NCI-H1417 (cell line): ENCODE results near the gene NOSTRIN.
"Not testable (repeated sequence)": the region's sequence is repeated elsewhere in the genome, so short reads cannot be mapped to it uniquely, and the experiment has no call there.

Experiments used
- DNase-seq, 3 experiments: peaks; one replicate each; lab custom pipeline; 2025; lab: John Stamatoyannopoulos, UW

NOSTRIN gene

DNA sequence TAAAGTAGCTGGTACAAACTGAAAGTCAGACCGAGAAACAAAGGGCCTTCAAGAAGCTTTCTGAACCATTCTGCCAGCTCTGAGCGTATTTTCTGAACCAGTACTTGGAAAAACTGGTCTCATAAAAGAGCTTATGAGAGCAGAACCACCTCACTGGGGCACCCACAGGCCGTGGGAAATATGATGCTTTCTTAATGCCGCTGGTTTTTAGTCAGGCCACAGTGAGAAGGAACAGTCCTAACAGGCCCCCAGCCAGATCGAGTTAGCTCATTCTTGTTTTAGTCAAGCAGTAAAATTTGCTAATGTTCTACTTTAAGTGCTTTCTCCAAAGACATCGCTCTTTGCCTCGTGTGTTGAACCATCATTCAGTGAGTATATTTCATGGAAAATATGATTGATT is 12.7 kb upstream of the NOSTRIN start:
- no peak for DNase-seq

DNA sequence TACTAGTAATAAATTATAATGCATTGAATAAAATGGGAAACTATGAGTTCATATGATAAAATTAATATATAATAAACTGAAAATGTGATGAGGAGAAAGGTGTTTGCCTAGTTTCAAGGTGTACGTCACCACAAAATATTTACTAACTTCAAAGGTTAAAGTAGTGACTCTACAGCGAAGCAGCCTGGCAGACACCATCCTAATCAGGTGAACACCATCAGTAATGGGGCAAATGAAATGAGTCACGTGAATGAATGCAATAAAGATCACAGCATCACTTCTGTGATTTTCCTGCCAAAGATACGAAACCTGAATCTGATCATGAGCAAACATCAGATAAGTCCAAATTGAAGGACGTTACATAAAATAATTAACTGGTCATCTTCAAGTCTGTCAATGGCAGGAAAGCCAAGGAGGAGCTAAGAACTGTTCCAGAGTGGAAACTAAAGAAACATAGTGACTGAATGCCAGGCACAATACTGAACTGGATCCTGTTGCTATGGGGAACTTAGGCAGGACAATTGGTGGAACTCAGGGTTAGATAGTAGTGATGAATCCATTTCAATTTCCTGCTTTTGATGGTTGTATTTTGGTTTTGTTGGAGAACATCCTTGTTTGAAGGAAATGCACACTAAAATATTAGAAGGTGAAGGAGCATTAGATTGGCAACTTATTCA is 12.1 kb upstream of the NOSTRIN start:
- DNase-seq, result no peak

DNA sequence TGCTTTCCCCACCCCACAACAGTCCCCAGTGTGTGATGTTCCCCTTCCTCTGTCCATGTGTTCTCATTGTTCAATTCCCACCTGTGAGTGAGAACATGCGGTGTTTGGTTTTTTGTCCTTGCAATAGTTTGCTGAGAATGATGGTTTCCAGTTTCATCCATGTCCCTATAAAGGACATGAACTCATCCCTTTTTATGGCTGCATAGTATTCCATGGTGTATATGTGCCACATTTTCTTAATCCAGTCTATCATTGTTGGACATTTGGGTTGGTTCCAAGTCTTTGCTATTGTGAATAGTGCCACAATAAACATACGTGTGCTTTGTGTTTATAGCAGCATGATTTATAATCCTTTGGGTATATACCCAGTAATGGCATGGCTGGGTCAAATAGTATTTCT is 11.3 kb upstream of the NOSTRIN start:
- not testable (repeated sequence) for DNase-seq

DNA sequence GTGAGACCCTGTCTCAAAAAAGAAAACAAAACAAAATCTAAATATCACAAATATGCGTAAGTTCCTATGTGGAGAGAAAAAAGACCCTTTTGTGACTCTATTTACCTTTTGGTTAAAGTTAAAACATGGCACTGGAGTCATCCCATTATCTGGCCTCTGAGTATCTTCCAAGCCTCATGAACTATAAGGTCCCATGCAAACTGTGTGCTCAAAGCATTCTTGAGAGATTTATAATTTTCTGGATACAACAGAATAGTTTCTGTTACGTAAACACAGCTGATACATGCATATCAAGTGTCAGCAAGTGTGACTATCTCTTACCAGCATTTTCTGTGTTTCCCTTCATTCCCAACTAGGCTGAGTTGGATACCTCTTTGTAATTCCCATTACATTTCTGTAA is 8.8 kb upstream of the NOSTRIN start:
- no peak for DNase-seq

DNA sequence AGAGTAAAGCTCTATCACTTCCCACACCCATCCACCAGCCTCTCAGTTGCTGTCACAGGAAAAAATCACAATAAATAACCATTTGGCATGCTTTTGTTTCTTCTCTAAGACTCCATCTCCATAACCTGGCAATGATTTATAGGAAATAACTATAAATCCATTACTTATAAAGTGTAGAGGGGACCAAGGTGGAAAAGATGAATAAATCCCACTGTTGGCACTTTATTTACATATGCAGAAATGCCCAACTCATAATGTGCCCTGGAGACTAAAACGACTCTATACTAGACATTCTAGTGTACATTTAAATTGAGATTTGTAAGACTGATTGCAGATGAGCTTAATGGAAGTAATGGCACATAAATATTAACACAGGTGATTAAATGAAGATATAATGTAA is 7.5 kb upstream of the NOSTRIN start:
- DNase-seq, result no peak

DNA sequence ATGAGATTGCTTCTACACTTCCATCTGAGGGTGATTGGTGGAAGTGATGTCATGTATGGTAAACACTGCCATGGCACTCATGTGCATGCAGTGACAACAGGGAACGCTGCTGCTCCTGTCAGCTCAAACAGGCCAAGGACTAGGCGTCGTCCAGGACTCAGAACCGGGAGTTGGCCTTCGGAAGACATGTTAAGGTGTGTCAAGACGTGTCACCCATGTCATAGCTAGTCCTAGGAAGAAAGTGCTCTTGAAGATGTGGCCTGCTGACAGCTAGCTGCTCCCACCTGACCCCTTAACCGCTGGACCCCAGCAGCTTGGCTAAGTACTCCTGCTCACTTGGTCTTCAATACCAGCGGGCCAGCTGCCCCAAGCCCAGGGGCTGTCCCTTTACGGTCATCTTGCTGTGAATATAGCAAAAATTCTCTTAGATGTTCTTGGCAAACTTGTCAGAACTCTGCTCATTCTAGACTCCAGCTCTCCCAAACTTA is 6.3 kb upstream of the NOSTRIN start:
- DNase-seq, result no peak

DNA sequence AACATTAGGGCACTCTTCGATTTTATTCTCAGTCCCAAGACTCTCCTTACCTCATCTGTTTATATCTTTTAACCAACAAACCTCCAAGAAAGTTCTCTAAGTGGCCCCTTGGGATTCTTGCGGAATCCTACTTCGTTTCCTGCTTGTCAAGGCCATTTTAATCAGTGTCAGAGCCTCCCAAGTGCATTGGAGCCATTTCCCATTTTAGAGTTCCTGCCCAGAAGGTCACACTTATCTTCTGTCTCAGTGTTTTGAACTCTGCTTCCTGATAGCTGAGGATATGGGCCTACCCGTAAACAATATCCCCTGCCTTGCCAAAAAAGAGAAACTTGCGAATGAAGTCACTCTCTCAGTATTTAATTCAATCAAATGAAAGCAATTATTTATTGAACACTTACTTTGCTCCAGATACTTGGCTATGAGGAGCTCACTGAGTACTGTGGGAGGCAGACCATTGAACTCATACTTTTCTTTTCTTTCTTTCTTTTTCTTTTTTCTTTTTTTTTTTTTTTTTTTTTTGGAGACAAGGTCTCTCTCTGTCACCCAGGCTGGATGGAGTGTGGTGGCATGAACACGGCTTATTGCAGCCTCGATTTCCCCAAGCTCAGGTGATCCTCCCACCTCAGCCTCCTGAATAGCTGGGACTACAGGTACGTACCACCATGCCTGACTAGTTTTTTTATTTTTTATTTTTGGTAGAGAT is 5.7 kb upstream of the NOSTRIN start:
- DNase-seq, result no peak

DNA sequence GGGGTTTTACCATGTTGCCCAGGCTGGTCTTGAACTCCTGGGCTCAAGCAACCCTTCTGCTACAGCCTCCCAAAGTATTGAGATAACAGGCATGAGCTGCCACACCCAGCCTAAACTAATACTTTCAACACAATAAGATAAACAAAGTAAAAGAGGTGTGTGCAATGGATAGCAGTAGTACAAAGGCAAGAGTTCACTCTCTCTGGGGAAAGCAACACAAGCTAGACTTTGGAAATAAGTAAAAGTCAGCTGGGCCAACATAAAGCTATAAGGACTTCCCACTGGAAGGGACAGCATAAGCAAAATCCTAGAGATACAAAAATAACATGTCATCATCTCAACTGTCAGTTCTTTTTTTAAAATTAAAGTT is 5.2 kb upstream of the NOSTRIN start:
- no peak for DNase-seq

DNA sequence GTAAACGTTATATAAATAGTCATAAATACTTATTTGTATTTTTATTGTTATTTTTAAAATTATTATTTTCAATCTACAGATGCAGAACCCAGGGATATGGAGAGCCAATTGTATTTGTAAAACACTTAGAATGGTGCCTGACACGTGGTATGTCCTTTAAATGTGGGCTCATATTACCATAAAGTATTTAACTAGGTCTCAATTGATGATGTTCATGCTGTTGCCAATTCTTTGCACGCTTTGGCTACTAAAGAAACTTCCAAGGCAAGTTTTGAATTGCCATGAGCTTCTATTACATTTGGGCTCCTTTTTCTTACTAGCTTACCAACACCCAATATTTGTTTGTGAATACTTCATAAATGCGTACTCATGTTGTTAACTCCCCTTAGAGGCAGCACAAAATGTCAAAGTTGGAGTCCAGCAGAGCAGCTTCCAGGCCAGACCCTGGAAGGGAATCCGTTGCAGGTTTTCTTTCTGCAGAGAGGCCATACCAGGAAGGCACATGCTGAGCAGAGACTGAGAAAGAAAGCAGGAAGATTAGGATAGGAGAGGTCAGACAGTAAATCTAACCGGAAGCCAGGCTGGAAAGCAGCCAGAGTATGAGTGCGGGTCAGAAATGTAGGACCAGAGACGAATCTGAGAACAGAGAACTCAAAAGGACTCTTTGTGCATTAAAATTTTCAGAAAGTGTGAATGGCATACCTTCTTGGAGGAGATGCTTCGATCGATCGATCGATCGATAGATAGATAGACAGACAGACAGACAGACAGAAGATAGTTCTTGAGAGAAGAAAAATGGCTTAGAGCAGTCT is 4.2 kb upstream of the NOSTRIN start:
- no peak for DNase-seq

DNA sequence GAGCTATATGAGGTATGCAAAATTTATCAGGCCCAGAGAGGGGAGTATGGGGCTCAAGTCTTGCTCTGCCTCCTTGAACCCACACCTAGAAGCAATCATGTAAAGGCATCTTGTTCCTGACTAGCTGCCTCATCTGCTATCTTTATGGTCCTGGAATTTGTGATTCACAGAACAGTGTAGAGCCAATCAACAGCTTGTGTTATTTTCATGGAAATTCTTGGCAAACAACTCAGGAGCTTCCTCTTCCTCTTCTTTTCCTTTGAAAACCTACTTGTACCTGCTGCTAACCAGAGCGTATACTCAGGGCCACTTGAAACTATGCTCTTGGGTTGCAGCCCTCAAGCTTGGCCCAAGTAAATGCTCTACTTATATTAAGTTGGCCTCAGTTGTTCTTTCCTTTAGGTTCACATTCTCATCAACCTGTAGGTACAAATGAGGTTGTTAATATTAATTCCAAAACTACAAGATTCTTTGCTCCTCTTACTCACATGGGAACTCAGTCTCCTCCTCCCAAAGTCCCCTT is 3.5 kb upstream of the NOSTRIN start:
- no peak for DNase-seq

DNA sequence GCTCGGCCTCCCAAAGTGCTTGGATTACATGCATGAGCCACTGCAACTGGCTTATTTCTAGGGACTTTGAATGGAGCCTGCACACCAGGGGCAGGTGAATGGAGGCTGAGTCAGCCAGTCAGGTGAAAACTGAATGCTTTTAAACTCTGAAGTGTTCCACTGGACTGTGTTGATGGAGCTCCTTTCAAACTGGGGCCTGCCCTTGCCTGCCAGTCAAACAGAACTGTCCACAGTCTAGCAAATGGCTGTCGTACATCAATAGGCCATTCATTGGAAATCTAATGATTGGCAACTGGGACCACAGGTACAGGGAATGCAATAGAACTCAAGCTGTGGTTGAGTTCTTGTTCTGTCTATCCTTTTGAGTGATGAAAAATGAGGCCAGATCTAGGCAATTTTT is 966 bp upstream of the NOSTRIN start:
- DNase-seq, result no peak

DNA sequence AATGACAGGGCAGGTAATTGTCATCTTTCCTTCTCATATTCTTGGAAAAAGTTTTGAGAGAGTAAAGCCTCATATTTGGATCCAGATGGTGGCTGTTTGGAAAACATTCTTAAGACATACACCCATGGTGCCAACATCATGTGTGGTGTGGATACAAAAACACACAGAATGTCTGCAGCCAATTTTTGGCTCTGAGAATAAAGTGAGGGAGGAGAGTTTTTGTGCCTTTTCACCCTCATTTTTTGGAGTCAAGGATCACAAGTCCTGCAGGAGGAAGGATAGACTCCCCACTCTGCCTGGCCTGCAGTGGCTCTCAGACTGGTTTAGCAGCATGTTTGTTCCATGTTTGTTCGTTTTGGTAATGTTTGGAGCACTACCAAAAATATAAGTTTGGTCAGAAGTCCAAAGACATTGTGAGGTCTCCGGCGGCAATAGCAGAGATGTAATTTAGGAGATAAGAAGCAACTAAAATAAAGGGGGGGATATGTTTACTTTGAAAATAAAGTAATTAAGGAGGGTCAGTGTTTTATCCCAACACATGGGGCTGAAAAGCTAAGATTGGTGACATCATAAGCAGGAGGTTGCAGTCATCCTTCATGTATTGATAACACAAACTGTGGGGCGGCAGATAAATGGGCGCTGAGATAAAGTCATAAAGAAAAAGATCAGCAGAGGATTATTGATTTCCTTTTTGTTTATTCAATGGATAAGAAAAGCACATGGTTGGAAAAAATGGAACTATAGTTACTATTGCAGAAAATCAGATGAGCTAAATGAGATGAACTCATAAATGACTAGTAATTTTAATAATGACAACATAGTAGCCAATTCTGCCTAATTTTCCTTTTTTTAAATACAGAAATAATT is 655 bp downstream of the NOSTRIN start:
- DNase-seq, result no peak

DNA sequence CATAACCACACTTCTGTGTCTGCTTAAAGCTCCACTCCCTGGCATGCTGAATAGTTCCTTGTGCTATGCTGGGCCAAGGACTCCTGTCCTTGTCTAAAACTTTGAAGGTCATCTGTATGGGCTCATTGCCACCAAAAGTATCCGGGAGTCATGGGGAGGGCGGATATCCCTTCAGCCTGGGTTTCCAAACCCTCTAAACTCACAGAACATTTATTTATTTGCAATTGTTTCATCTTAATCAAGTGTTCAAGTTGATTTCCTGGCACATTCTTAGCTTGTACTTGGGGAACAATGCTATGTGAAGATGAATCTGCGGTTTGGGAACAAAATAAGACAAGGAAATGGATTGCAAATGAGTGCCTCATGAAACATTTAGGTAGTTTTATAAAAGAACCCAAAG is 1.8 kb downstream of the NOSTRIN start:
- no peak for DNase-seq

DNA sequence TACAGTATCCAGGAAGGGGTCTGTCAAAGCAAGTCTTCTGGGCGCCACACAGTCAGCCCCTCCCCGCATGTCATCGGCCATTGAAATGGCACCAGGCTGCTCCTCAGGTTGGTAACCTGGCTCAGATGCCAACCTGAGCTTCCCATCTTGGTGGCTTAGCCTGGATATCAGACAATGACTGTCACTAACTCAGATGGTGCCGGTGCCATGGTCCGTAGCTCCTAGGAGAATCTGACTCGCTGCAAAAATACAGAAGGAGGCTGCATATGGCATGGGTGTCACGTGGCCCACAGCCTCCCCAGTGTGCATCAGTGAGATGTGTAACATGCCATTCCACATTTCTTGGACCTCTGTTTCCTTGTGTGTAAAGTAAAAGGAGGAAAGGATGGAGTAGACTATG is 3.2 kb downstream of the NOSTRIN start:
- DNase-seq, result no peak

DNA sequence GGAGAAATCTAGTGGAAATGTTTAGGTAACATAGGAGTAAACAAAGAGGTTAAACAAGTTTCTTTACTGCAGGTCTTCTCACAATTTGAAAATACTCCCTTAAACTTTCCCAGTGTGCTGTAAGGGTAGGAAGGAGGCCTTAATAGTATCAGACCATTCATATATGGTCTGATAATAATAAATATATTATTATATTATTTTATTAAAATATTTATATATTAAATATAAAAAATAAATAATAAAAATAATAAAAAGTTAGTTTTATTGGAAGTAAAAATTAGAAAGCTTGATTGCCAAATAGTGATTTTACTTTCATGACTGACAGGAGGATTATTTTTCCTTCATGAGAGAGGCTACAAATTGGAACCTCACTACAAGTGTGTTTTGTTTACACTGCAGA is 7.1 kb downstream of the NOSTRIN start:
- no peak for DNase-seq

DNA sequence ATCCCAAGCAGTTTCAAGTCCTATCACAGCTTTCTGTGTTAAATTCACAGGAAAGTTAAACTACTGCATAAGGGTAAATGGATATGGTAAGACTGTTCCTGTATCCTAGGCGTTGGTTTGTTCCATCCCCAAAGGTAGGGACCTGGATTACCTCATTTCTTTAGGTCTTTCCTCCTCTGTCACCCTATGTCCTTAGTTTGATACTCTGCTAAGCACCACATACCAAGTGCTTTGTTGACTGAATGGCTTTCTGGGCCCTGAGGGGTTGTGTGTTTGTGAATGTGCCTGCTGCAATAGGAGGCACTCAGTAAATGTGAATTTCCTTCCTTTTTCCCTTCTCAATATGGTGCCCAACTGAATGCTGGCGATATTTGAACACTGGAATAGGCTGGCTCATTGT is 7.8 kb downstream of the NOSTRIN start:
- no peak for DNase-seq

DNA sequence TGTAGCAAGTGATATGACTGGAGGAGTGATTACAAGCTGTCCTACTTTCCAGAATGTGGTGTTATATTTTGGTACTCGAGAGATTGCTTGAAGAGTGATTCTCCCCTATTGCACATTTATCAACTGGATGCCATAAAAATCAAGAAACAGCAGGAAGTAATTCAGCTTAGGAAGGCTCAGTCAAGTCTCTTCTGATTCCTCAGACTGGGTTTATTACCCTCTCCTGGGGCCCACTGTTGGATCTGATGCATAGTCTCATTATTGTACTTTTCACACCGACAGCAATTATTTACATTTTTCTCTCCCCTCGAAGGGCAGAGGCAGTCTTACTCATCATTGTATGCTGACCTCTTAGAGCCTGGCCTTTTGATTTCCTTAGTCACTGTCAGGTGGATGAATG is 9.3 kb downstream of the NOSTRIN start:
- no peak for DNase-seq

DNA sequence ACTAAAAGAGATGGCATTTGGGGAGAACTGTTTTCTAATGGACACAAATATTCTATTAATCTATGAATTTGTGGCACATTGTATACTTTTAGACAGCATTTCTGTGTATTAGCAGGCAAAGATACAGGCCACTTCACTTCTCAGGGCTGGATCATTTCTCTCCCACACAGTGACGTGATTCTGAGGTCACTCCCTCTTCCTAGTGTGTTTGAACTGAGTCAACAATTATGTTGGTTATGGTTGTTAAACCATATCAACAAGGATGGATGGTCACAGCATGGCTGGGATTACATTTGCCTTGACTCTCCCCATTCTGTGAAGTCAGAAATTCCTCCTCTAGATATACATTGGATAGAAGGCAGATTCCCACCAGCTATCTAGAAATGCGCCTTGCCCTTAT is 11.6 kb downstream of the NOSTRIN start:
- no peak for DNase-seq

DNA sequence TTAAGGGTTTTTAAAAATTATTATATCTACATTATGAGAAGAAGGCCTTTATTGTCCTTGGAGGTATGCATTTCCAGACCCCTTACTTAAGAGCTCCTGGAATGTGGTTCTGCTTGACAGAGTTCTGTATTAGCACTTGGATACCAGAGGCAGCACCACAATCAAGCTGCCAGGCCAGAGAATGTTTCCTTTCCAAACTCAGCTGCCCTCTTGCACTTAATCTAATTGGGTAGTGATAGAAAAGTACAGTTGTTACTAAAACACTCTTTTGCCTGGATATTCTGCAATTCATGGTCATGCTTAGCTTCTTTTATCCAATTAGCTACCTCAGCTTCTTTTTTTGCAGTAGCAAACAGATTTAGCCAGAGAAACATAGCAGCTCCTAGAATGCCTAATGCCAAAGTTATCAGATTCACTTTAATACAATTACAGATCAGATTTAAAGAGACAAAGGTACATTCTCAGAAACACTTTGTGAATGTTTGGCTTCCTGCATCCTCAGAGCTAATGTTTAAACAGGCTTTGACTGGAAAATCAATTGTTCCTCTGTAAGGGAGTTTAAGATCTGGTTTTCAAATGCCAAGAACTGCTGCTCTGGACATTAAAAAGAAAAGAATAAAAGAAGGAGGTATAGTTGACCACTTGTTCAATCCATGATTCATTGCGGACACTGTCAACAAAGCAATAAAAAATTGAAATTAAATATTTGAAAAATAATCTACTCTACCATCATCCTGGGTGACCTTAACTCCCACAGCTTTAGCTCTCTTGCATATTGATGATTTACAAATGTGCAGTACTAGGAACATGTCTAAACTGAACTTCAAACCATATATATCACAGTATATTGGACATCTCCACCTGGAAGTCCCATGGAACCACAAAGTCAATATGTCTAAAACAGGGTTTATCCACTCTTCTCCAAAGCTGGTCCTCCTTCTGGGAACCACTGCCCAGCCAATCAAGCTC is 12.8 kb downstream of the NOSTRIN start:
- no peak for DNase-seq

DNA sequence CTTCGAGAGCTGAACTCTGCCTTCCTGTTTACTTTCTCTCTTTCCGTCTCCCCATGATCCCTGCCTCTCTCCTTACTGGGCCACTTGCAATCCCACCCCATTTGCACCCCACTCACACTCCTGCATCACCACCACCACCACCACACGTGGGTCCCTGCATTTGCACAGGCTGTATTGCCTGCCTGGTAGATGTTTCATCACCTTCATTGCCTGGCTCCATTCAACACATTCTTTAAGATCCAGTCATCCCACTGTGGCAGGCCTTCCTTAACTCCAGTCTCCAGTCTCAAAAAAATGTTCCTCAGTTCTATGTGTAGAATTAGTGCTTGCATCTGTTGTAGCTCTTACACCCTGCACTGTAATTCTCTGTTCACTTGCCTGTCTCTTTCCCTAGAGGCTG is 13.9 kb downstream of the NOSTRIN start:
- no peak for DNase-seq
